PFSK-1 (cell line): ENCODE results near the gene PIK3R3.

Source experiments
- POLR2AphosphoS5 ChIP-seq: IDR thresholded peaks from 2 replicates; pipeline ENCODE4 v1.6.1; 2012; ENCODE audit warnings: low read depth, mild to moderate bottlenecking, control low read depth, low read length, moderate library complexity
- TF ChIP-seq, protein P1 (sequence below), 2 experiments: IDR thresholded peaks; 2 replicates each; pipeline versions ENCODE4 v1.6.1 to v1.8.0; 2011 to 2012; ENCODE audit warnings: low read depth in 2 of 2, low read length in 2 of 2, control low read depth in 1 of 2, inconsistent platforms in 1 of 2, mild to moderate bottlenecking in 1 of 2, moderate library complexity in 1 of 2; ENCODE audit not compliant: insufficient read depth in 1 of 2

DNA sequence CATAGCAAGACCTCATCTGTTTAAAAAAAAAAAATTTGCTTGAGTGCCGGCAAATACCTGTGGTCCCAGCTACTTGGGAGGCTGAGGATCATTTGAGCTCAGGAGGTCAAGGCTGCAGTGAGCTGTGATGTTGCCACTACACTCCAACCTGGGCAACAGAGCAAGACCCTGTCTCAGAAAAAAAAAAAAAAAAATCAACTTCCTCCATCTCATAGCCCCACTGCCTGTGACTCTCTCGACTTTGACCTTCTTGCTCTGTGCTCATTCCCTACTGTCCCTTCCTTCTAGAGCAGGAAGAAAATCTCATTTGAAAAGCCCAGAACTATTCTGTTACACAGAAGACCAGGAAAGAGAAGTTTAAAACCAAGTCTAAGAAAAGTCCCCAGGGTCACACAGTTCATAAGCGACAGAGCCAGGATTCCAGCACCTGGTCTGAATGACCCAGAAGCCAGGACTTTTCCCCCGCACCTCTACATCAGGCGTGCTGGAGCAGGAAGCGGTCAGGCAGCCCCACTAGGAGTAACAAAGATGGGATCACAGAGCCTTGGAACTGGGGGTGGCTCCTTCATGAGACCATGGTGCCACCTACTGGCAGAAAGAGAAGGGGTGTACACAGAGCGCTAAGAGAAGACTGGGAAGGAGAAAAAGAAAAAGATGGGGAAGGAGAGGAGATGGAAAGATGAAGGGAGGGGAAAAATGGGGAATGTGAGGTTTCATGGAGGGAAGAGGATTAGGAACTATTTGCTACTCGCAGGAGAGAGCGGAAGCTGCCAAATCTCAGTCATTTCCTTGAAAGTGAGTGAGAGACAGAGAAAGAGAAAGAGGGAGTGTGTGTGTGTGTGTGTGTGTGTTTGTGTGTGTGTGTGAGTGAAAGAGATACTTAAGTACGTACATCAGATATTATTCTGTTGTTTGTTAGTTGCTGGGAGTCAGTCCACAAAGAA lies 47.0 kb upstream of the PIK3R3 start:
- TF ChIP-seq, protein P1, sequence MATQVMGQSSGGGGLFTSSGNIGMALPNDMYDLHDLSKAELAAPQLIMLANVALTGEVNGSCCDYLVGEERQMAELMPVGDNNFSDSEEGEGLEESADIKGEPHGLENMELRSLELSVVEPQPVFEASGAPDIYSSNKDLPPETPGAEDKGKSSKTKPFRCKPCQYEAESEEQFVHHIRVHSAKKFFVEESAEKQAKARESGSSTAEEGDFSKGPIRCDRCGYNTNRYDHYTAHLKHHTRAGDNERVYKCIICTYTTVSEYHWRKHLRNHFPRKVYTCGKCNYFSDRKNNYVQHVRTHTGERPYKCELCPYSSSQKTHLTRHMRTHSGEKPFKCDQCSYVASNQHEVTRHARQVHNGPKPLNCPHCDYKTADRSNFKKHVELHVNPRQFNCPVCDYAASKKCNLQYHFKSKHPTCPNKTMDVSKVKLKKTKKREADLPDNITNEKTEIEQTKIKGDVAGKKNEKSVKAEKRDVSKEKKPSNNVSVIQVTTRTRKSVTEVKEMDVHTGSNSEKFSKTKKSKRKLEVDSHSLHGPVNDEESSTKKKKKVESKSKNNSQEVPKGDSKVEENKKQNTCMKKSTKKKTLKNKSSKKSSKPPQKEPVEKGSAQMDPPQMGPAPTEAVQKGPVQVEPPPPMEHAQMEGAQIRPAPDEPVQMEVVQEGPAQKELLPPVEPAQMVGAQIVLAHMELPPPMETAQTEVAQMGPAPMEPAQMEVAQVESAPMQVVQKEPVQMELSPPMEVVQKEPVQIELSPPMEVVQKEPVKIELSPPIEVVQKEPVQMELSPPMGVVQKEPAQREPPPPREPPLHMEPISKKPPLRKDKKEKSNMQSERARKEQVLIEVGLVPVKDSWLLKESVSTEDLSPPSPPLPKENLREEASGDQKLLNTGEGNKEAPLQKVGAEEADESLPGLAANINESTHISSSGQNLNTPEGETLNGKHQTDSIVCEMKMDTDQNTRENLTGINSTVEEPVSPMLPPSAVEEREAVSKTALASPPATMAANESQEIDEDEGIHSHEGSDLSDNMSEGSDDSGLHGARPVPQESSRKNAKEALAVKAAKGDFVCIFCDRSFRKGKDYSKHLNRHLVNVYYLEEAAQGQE (IDR thresholded peaks at IDR 0.05; ENCODE audit: insufficient read depth in 1 of 2, low read depth in 2 of 2, low read length in 2 of 2) = no peak
- no peak for TF ChIP-seq POLR2AphosphoS5
